HepG2 (cell line): ENCODE results near the gene SHISA6. TPM values are rescaled to one million over a fixed set of nuclear protein-coding genes. Genes with fewer than 3 reads are reported as not detected.

Source experiments
- ATAC-seq: fragments of 200-7000 bp; cut with Tn5 transposase; 3 replicates; pipeline ENCODE4 v1.9.1; 2020; ENCODE audit warnings: mild to moderate bottlenecking, moderate library complexity
- BruUV-seq: library from RNA; stranded (reverse); fragments of 400-500 nt; replicated peaks from 2 replicates; lab custom pipeline; 2021; lab: Mats Ljungman, UMichigan
- CTCF ChIA-PET: fragments of 300-600 bp; formaldehyde crosslinking; extraction: SDS; loops from one replicate; lab custom pipeline; 2021; ENCODE audit warnings: low total read pairs, inconsistent platforms, low intra/inter-chr PET ratio; lab: Yijun Ruan, JAX
- POLR2A ChIA-PET: fragments of 350-600 bp; sonication (Branson Sonifier 250); formaldehyde crosslinking; loops from one replicate; lab custom pipeline; 2020; ENCODE audit warnings: antibody characterized with exemption, inconsistent platforms; lab: Yijun Ruan, JAX
- DNase-seq: peaks from one replicate; pipeline ENCODE4 v3.0.0-alpha.2; 2015; ENCODE audit warnings: low spot score
- FAIRE-seq: peaks from 3 replicates; lab custom pipeline; 2011; peaks lifted over from hg19 to GRCh38; lab: Jason Lieb, UNC
- H2AFZ ChIP-seq: one replicate; pipeline ENCODE4 v1.6.1; 2011; ENCODE audit warnings: low read length, inconsistent platforms
- H3K27ac ChIP-seq: fragments of 300-600 bp; 3 replicates; pipeline ENCODE4 v1.8.0; 2011; ENCODE audit warnings: mixed run types, mild to moderate bottlenecking, mixed read lengths, low read length, inconsistent platforms; ENCODE audit not compliant: insufficient read depth; ENCODE audit errors: extremely low read length
- H3K27me3 ChIP-seq, 2 experiments: fragments of 200-600 bp in 1 of 2; 2 replicates in 1 of 2; 3 replicates in 1 of 2; pipeline versions ENCODE4 v1.6.0 to v1.8.0; 2011; ENCODE audit warnings: low read length in 2 of 2, mild to moderate bottlenecking in 2 of 2, moderate library complexity in 2 of 2, inconsistent platforms in 1 of 2; ENCODE audit not compliant: insufficient read depth in 2 of 2, control insufficient read depth in 1 of 2
- H3K36me3 ChIP-seq, 2 experiments: fragments of 200-600 bp in 1 of 2; replicated peaks in 1 of 2; 2 replicates in 1 of 2; 3 replicates in 1 of 2; pipeline versions ENCODE4 v1.5.1 to v1.8.0; 2011; ENCODE audit warnings: low read length in 2 of 2, inconsistent platforms in 1 of 2; ENCODE audit not compliant: insufficient read depth in 2 of 2, control insufficient read depth in 1 of 2
- H3K4me1 ChIP-seq: 2 replicates; pipeline ENCODE4 v1.5.1; 2012; ENCODE audit warnings: low read length, inconsistent platforms; ENCODE audit not compliant: insufficient read depth
- H3K4me2 ChIP-seq: 2 replicates; pipeline ENCODE4 v1.6.0; 2011; ENCODE audit warnings: low read depth, low read length, inconsistent platforms
- H3K4me3 ChIP-seq, 3 experiments: fragments of 200-600 bp in 1 of 3; sonication (generic), shearing (Covaris generic) in 1 of 3; replicated peaks in 1 of 3; 2 replicates each; pipeline ENCODE4 v1.5.1; 2011 to 2016; ENCODE audit warnings: low read length in 3 of 3, inconsistent platforms in 2 of 3, low read depth in 2 of 3, mild to moderate bottlenecking in 2 of 3, control low read depth in 1 of 3, mixed read lengths in 1 of 3; ENCODE audit not compliant: insufficient read depth in 1 of 3
- H3K79me2 ChIP-seq: one replicate; pipeline ENCODE4 v1.6.1; 2011; ENCODE audit warnings: low read length, inconsistent platforms; ENCODE audit not compliant: insufficient read depth
- H3K9ac ChIP-seq: 2 replicates; pipeline ENCODE4 v1.6.0; 2011; ENCODE audit warnings: mild to moderate bottlenecking, low read depth, low read length, inconsistent platforms; ENCODE audit not compliant: insufficient read depth
- H3K9me3 ChIP-seq: 2 replicates; pipeline ENCODE4 v1.5.1; 2012; ENCODE audit warnings: mild to moderate bottlenecking, low read length
- H4K20me1 ChIP-seq: 2 replicates; pipeline ENCODE4 v1.6.0; 2011; ENCODE audit warnings: inconsistent platforms, mild to moderate bottlenecking, low read length, moderate library complexity; ENCODE audit not compliant: insufficient read depth
- CREB1 ChIP-seq, 2 experiments: fragments of 450-650 bp in 1 of 2; IDR thresholded peaks; 2 replicates each; pipeline ENCODE4 v1.6.1; 2016 to 2017; ENCODE audit warnings: control low read depth in 1 of 2, mild to moderate bottlenecking in 1 of 2, missing compliant biosample characterization in 1 of 2, missing genetic modification characterization in 1 of 2
- DNMT3B ChIP-seq: conservative IDR thresholded peaks from 2 replicates; pipeline ENCODE4 v1.6.1; 2016; ENCODE audit warnings: missing biosample characterization, control low read depth
- JDP2 ChIP-seq: sonication (generic); formaldehyde crosslinking; IDR thresholded peaks from 2 replicates; pipeline ENCODE4 v1.8.1; 2022; ENCODE audit warnings: missing genetic modification reagents, borderline replicate concordance
- MED8 ChIP-seq: sonication (generic); formaldehyde crosslinking; IDR thresholded peaks from 2 replicates; pipeline ENCODE4 v1.8.1; 2023; ENCODE audit warnings: mild to moderate bottlenecking, missing genetic modification reagents; ENCODE audit not compliant: insufficient replicate concordance
- MIXL1 ChIP-seq: IDR thresholded peaks from 2 replicates; pipeline ENCODE4 v1.6.1; 2016
- PITX1 ChIP-seq: sonication (generic); formaldehyde crosslinking; IDR thresholded peaks from 2 replicates; pipeline ENCODE4 v1.5.1; 2020; ENCODE audit warnings: mild to moderate bottlenecking, missing genetic modification reagents
- REL ChIP-seq: sonication (generic); formaldehyde crosslinking; conservative IDR thresholded peaks from 2 replicates; pipeline ENCODE4 v1.8.0; 2022; ENCODE audit warnings: mild to moderate bottlenecking, missing genetic modification reagents, moderate library complexity
- SSRP1 ChIP-seq: IDR thresholded peaks from 2 replicates; pipeline ENCODE4 v1.6.1; 2016; ENCODE audit warnings: control low read depth
- SUZ12 ChIP-seq: fragments of 150-350 bp; IDR thresholded peaks from 2 replicates; pipeline ENCODE4 v1.6.1; 2014; ENCODE audit warnings: low read depth, low read length
- ZNF343 ChIP-seq: sonication (generic); formaldehyde crosslinking; IDR thresholded peaks from 2 replicates; pipeline ENCODE4 v1.4.0; 2020; ENCODE audit warnings: mild to moderate bottlenecking, missing genetic modification reagents
- ZNF562 ChIP-seq: sonication (generic); formaldehyde crosslinking; IDR thresholded peaks from 2 replicates; pipeline ENCODE4 v1.8.0; 2022; ENCODE audit warnings: missing genetic modification reagents, borderline replicate concordance
- ZSCAN22 ChIP-seq: sonication (generic); formaldehyde crosslinking; IDR thresholded peaks from 2 replicates; pipeline ENCODE4 v1.4.0; 2020; ENCODE audit warnings: mild to moderate bottlenecking, missing genetic modification reagents
- ZSCAN25 ChIP-seq: sonication (generic); formaldehyde crosslinking; IDR thresholded peaks from 2 replicates; pipeline ENCODE4 v1.8.0; 2022; ENCODE audit warnings: mild to moderate bottlenecking, missing genetic modification reagents
- WGBS: methylation state at CpG from one replicate; pipeline ENCODE4 v1.1.6; 2017; ENCODE audit warnings: low lambda C conversion rate; 5-methylcytosine and 5-hydroxymethylcytosine counted together
- in situ Hi-C: cut with HindIII; loops from 2 replicates; pipeline ENCODE4 v1.10.0; 2017; ENCODE audit warnings: low pct_unique_long_range_greater_than_20kb; ENCODE audit not compliant: extremely low pct_ligation_motif_present
- intact Hi-C: fragments of 100-400 bp; cut with micrococcal nuclease; formaldehyde crosslinking; loops from one replicate; pipeline ENCODE4 v1.10.0; 2022; ENCODE audit not compliant: unreplicated experiment
- polyA plus RNA-seq, 8 experiments: library from polyadenylated mRNA; depleted of rRNA in 3 of 8; stranded (reverse) in 7 of 8; unstranded in 1 of 8; fragments of >200 nt; fragmentation: Illumina TruSeq in 4 of 8; extraction: Trizol in 4 of 8; gene quantifications; 2 replicates each; pipeline versions ENCODE4 v1.2.1 to v1.2.3, GENCODE V29; 2011 to 2016; ENCODE audit warnings: low read depth in 4 of 8, missing spikeins in 1 of 8, mixed read lengths in 1 of 8; ENCODE audit not compliant: insufficient read depth in 1 of 8
- total RNA-seq, 5 experiments: library from RNA; depleted of rRNA; stranded (reverse); fragments of >200 nt; fragmentation: Illumina TruSeq; extraction: Trizol; gene quantifications; 2 replicates each; pipeline ENCODE4 v1.2.3, GENCODE V29; 2016; ENCODE audit warnings: low read depth in 1 of 5
- TF ChIP-seq, protein P1 (sequence below): sonication (generic); formaldehyde crosslinking; IDR thresholded peaks from 2 replicates; pipeline ENCODE4 v1.4.0; 2020; ENCODE audit warnings: missing genetic modification reagents, borderline replicate concordance
- TF ChIP-seq, protein P2 (sequence below): sonication (generic); formaldehyde crosslinking; IDR thresholded peaks from 2 replicates; pipeline ENCODE4 v1.9.0; 2021; ENCODE audit warnings: missing genetic modification reagents, borderline replicate concordance
- TF ChIP-seq, protein P3 (sequence below): sonication (generic); formaldehyde crosslinking; IDR thresholded peaks from 2 replicates; pipeline ENCODE4 v1.5.0; 2020; ENCODE audit warnings: missing genetic modification reagents
- TF ChIP-seq, protein P4 (sequence below): fragments of 450-650 bp; IDR thresholded peaks from 2 replicates; pipeline ENCODE4 v1.6.1; 2017

The SHISA6 gene
- total and polyA plus RNA-seq, 2 of the 13 experiments (the other 11 are each of a cell fraction or from before 2014, with no cell fraction given): not detected

DNA sequence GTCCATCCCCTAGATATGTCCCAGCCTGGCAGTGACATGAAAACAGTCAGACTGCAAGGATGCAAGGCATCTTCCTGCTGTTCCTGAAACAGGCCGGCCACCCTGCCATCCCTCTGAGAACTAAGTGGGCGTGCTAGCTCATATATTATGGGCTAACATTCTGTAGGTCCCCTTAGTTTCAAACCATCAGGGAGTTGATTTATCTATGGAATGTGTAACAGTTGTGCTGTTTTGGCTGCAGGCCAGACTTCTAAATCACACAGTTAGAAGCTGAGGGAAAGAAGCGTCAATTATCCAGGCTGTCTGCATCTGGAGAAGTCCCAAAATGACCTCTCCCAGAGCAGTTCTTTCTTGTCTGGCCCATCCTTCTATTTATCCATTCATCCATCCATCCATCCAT is 254.6 kb downstream of the SHISA6 start:
- Histone ChIP-seq H3K9me3 (no peaks in the 10 kb centered on the region), H3K4me1 (no peaks in the 10 kb centered on the region), H3K27ac (no peak overlapping the region), H3K4me3 (no peak overlapping the region), H4K20me1 (no peaks in the 10 kb centered on the region), H3K79me2 (no peaks in the 10 kb centered on the region), H3K4me2 (no peak overlapping the region), H3K36me3 (no peaks in the 10 kb centered on the region), H3K9ac (no peak overlapping the region), H2AFZ (no peak overlapping the region), H3K27me3 (no peaks in the 10 kb centered on the region; a peak in 2 of 5 replicates)
- ChIA-PET POLR2A (no interaction called here), CTCF (no interaction called here)
- no peak for ATAC-seq
- intact Hi-C loops: no loop called here
- DNase-seq: no peak
- in situ Hi-C loops: no loop called here
- FAIRE-seq: no peak
- BruUV-seq: no TSS peak
- 29% methylated on average over 3 of the region's 3 CpGs for WGBS
- TF ChIP-seq, protein P1, sequence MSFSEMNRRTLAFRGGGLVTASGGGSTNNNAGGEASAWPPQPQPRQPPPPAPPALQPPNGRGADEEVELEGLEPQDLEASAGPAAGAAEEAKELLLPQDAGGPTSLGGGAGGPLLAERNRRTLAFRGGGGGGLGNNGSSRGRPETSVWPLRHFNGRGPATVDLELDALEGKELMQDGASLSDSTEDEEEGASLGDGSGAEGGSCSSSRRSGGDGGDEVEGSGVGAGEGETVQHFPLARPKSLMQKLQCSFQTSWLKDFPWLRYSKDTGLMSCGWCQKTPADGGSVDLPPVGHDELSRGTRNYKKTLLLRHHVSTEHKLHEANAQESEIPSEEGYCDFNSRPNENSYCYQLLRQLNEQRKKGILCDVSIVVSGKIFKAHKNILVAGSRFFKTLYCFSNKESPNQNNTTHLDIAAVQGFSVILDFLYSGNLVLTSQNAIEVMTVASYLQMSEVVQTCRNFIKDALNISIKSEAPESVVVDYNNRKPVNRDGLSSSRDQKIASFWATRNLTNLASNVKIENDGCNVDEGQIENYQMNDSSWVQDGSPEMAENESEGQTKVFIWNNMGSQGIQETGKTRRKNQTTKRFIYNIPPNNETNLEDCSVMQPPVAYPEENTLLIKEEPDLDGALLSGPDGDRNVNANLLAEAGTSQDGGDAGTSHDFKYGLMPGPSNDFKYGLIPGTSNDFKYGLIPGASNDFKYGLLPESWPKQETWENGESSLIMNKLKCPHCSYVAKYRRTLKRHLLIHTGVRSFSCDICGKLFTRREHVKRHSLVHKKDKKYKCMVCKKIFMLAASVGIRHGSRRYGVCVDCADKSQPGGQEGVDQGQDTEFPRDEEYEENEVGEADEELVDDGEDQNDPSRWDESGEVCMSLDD (CRISPR knock-in tag): no peak
- TF ChIP-seq MIXL1 (CRISPR knock-in tag): no peak
- TF ChIP-seq ZSCAN22 (CRISPR knock-in tag): no peak
- no peak for TF ChIP-seq SUZ12
- TF ChIP-seq CREB1 (IDR thresholded peaks at IDR 0.05): no peak
- TF ChIP-seq CREB1 (CRISPR knock-in tag; IDR thresholded peaks at IDR 0.05): no peak
- TF ChIP-seq SSRP1 (CRISPR knock-in tag): no peak
- TF ChIP-seq, protein P2, sequence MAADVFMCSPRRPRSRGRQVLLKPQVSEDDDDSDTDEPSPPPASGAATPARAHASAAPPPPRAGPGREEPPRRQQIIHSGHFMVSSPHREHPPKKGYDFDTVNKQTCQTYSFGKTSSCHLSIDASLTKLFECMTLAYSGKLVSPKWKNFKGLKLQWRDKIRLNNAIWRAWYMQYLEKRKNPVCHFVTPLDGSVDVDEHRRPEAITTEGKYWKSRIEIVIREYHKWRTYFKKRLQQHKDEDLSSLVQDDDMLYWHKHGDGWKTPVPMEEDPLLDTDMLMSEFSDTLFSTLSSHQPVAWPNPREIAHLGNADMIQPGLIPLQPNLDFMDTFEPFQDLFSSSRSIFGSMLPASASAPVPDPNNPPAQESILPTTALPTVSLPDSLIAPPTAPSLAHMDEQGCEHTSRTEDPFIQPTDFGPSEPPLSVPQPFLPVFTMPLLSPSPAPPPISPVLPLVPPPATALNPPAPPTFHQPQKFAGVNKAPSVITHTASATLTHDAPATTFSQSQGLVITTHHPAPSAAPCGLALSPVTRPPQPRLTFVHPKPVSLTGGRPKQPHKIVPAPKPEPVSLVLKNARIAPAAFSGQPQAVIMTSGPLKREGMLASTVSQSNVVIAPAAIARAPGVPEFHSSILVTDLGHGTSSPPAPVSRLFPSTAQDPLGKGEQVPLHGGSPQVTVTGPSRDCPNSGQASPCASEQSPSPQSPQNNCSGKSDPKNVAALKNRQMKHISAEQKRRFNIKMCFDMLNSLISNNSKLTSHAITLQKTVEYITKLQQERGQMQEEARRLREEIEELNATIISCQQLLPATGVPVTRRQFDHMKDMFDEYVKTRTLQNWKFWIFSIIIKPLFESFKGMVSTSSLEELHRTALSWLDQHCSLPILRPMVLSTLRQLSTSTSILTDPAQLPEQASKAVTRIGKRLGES (CRISPR knock-in tag): no peak
- TF ChIP-seq, protein P3, sequence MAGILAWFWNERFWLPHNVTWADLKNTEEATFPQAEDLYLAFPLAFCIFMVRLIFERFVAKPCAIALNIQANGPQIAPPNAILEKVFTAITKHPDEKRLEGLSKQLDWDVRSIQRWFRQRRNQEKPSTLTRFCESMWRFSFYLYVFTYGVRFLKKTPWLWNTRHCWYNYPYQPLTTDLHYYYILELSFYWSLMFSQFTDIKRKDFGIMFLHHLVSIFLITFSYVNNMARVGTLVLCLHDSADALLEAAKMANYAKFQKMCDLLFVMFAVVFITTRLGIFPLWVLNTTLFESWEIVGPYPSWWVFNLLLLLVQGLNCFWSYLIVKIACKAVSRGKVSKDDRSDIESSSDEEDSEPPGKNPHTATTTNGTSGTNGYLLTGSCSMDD (CRISPR knock-in tag): no peak
- no peak for TF ChIP-seq ZSCAN25 (CRISPR knock-in tag)
- TF ChIP-seq ZNF343 (CRISPR knock-in tag): no peak
- TF ChIP-seq PITX1: no peak
- TF ChIP-seq REL: no peak
- no peak for TF ChIP-seq MED8
- no peak for TF ChIP-seq ZNF562 (CRISPR knock-in tag)
- TF ChIP-seq, protein P4, sequence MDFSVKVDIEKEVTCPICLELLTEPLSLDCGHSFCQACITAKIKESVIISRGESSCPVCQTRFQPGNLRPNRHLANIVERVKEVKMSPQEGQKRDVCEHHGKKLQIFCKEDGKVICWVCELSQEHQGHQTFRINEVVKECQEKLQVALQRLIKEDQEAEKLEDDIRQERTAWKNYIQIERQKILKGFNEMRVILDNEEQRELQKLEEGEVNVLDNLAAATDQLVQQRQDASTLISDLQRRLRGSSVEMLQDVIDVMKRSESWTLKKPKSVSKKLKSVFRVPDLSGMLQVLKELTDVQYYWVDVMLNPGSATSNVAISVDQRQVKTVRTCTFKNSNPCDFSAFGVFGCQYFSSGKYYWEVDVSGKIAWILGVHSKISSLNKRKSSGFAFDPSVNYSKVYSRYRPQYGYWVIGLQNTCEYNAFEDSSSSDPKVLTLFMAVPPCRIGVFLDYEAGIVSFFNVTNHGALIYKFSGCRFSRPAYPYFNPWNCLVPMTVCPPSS: no peak
- no peak for TF ChIP-seq DNMT3B
- TF ChIP-seq JDP2 (CRISPR knock-in tag): no peak
